Upper lobe of left lung (tissue), 6 donors: Measurements from ENCODE around the gene KCNMA1. TPM values are rescaled to one million over a fixed set of nuclear protein-coding genes. Genes with fewer than 3 reads are reported as not detected.

Experiments
- ATAC-seq, 2 donors: fragments of 200-7000 bp; cut with Tn5 transposase; one replicate each; pipeline ENCODE4 v1.9.1; 2022; ENCODE audit warnings: mild to moderate bottlenecking in 2 of 2, moderate library complexity in 2 of 2; ENCODE audit not compliant: low FRiP score in 2 of 2
- DNase-seq, 2 donors: peaks; one replicate each; pipeline ENCODE4 v3.0.0-alpha.2; 2019 to 2020
- H3K27ac ChIP-seq, 4 donors: fragments of 200-600 bp; sonication (generic); one replicate each; pipeline ENCODE4 v1.5.1; 2016 to 2019
- H3K27me3 ChIP-seq, 4 donors: fragments of 200-600 bp; sonication (generic); one replicate each; pipeline ENCODE4 v1.5.1; 2017 to 2019
- H3K36me3 ChIP-seq, 4 donors: fragments of 200-600 bp; sonication (generic); one replicate each; pipeline ENCODE4 v1.5.1; 2016 to 2019
- H3K4me1 ChIP-seq, 4 donors: fragments of 200-600 bp; sonication (generic); one replicate each; pipeline ENCODE4 v1.5.1; 2018 to 2019
- H3K4me3 ChIP-seq, 4 donors: fragments of 200-600 bp; sonication (generic); one replicate each; pipeline ENCODE4 v1.5.1; 2017 to 2019; ENCODE audit warnings: mild to moderate bottlenecking in 2 of 4, moderate library complexity in 1 of 4
- H3K9me3 ChIP-seq, 4 donors: fragments of 200-600 bp; sonication (generic); one replicate each; pipeline ENCODE4 v1.5.1; 2018 to 2019
- EP300 ChIP-seq, 4 donors: sonication (generic); formaldehyde crosslinking; IDR thresholded peaks; one replicate each; pipeline ENCODE4 v1.5.1; 2017; ENCODE audit warnings: antibody characterized with exemption in 4 of 4, control low read depth in 2 of 4
- POLR2A ChIP-seq, 4 donors: fragments of 450-650 bp; IDR thresholded peaks; one replicate each; pipeline ENCODE4 v1.5.1; 2016 to 2017; ENCODE audit warnings: antibody characterized with exemption in 4 of 4, mild to moderate bottlenecking in 2 of 4
- POLR2AphosphoS5 ChIP-seq, 2 donors: sonication (generic); formaldehyde crosslinking; IDR thresholded peaks; one replicate each; pipeline ENCODE4 v1.5.1; 2017; ENCODE audit warnings: antibody characterized with exemption in 2 of 2
- WGBS, 2 donors: methylation state at CpG; one replicate each; pipeline ENCODE4 v1.1.5; 2017 to 2018; 5-methylcytosine and 5-hydroxymethylcytosine counted together
- total RNA-seq, 6 donors: library from RNA; depleted of rRNA in 4 of 6; stranded (reverse); fragments of >200 nt in 4 of 6; gene quantifications; one replicate each; pipeline versions ENCODE4 v1.1.0 to v1.2.1, GENCODE V29; 2016 to 2021
- TF ChIP-seq, protein P1 (sequence below), 6 experiments: fragments of 450-650 bp in 4 of 6; fragments of 200-600 bp in 2 of 6; sonication (generic) in 2 of 6; IDR thresholded peaks; one replicate each; pipeline ENCODE4 v1.5.1; 2016 to 2019; ENCODE audit warnings: antibody characterized with exemption in 6 of 6
- donor health status: DM: no; HTN: no; CAD: no; lungs with moderate emphysema.
- donor health status: DM: no; HTN: yes; CAD: no; lungs with severe emphysema.

KCNMA1 gene
- total RNA-seq, 6 donors from 2014 or later, result 5.8 to 107 (median 22.0) TPM

DNA sequence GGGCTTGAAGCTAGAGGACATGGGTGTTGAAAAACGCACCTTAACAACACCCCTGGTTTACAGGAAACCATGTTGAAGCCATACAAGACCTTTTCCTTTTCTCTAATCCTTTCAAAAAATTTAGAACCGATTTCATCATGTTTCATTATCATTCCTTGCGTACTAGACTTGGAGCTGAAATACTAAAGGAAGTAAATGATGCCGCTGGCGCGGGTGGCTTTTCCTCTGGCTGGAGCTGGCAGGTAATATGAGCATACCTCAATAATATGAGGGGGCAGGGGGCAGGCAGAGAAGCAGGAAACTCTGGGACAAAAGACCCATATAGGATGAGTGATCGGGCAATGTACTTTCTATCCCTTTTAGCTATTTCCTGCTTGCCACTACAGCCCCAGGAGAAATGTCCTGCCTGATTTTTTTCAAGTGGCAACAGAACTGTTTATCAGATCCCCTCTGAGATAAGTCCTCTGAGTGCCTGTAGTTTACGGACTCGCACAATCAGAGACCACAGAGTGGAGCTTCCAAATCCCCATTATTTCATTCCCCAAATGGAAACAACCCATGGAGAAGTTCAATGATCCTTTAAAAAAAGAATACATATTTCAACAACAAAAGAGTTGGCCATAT is 450.1 kb downstream of the KCNMA1 start:
- no peaks in the 10 kb centered on the region for H3K9me3 ChIP-seq
- no peaks in the 10 kb centered on the region for H3K36me3 ChIP-seq
- TF ChIP-seq POLR2AphosphoS5 (IDR thresholded peaks at IDR 0.05) (no peak), EP300 (IDR thresholded peaks at IDR 0.05) (no peak), POLR2A (IDR thresholded peaks at IDR 0.05) (no peak)
- TF ChIP-seq, protein P1, sequence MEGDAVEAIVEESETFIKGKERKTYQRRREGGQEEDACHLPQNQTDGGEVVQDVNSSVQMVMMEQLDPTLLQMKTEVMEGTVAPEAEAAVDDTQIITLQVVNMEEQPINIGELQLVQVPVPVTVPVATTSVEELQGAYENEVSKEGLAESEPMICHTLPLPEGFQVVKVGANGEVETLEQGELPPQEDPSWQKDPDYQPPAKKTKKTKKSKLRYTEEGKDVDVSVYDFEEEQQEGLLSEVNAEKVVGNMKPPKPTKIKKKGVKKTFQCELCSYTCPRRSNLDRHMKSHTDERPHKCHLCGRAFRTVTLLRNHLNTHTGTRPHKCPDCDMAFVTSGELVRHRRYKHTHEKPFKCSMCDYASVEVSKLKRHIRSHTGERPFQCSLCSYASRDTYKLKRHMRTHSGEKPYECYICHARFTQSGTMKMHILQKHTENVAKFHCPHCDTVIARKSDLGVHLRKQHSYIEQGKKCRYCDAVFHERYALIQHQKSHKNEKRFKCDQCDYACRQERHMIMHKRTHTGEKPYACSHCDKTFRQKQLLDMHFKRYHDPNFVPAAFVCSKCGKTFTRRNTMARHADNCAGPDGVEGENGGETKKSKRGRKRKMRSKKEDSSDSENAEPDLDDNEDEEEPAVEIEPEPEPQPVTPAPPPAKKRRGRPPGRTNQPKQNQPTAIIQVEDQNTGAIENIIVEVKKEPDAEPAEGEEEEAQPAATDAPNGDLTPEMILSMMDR (IDR thresholded peaks at IDR 0.05), result no peak
- H3K27me3 ChIP-seq, result no peaks in the 10 kb centered on the region
- DNase-seq (no peak), ATAC-seq (no peak)
- no peak overlapping the region for H3K27ac ChIP-seq
- no peak overlapping the region for H3K4me3 ChIP-seq
- 48 to 58% methylated on average over 9 of the region's 9 CpGs for WGBS, 2 donors
- peaks cover 0 to 5% (median 2%) of the 10 kb centered on the region in 4 donors for H3K4me1 ChIP-seq

DNA sequence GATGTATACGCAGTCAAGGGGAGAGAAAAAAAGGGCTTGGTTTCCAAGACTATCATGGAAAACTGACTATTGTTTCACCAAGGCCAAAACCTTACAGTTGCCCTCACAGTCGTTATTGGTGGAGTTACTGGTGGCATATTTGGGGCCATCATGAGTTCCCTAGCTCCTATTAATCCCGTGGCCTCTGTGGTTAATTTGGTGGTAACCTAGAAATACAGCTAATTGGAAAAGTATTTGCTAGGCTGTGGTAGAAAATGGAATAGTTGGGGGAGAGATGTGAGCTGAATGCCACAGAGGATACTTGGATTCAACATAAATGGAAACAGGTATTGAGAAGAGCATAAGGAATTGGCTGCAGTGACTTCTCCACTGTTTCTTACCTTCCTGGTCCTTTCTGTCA is 450.7 kb downstream of the KCNMA1 start:
- Histone ChIP-seq H3K27me3 (no peaks in the 10 kb centered on the region), H3K36me3 (no peaks in the 10 kb centered on the region), H3K27ac (no peak overlapping the region), H3K4me3 (no peak overlapping the region), H3K4me1 (peaks cover 0 to 5% (median 2%) of the 10 kb centered on the region in 4 donors), H3K9me3 (no peaks in the 10 kb centered on the region)
- TF ChIP-seq POLR2AphosphoS5 (IDR thresholded peaks at IDR 0.05) (no peak), EP300 (IDR thresholded peaks at IDR 0.05) (no peak), POLR2A (IDR thresholded peaks at IDR 0.05) (no peak)
- TF ChIP-seq, protein P1 (IDR thresholded peaks at IDR 0.05), result no peak
- WGBS, 2 donors, result 70 to 88% methylated on average over 3 of the region's 3 CpGs
- no peak for DNase-seq
- no peak for ATAC-seq

DNA sequence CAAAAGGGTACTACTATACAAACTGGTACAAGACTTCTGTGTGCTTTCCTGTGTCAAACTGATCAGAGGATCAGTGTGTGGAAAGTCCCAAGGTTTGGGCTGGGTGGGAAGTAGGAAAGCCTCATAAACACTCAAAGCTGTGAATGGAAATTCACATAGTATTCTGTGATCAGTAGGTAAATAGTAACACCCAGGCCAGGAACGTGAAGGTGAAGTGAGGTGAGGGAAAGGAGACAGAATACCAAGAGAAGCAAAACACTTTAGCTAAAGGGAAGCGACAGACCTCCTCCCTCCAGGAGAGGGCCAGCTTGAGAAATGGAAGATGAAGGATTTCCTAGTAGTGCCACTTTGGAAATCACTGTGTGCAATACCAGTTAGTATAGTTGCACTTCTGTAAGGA is 451.9 kb downstream of the KCNMA1 start:
- peaks cover 0 to 5% (median 2%) of the 10 kb centered on the region in 4 donors for H3K4me1 ChIP-seq
- H3K9me3 ChIP-seq, result no peaks in the 10 kb centered on the region
- 50 to 56% methylated on average over 2 of the region's 2 CpGs for WGBS, 2 donors
- peak overlapping the region in 1 of 4 donors; percentile 49 for H3K27ac ChIP-seq
- no peaks in the 10 kb centered on the region for H3K36me3 ChIP-seq
- peak in 1 of 2 donors; percentile 48 for ATAC-seq
- H3K27me3 ChIP-seq, result no peaks in the 10 kb centered on the region
- TF ChIP-seq POLR2AphosphoS5 (IDR thresholded peaks at IDR 0.05) (peak in 1 of 2 donors; percentile 45), EP300 (IDR thresholded peaks at IDR 0.05) (peak in 1 of 4 donors; percentile 61), POLR2A (IDR thresholded peaks at IDR 0.05) (no peak)
- TF ChIP-seq, protein P1 (IDR thresholded peaks at IDR 0.05), result peak in 3 of 6 experiments; percentile 7 to 20 (median 15)
- no peak overlapping the region for H3K4me3 ChIP-seq
- peak in 1 of 2 donors; percentile 60 for DNase-seq

DNA sequence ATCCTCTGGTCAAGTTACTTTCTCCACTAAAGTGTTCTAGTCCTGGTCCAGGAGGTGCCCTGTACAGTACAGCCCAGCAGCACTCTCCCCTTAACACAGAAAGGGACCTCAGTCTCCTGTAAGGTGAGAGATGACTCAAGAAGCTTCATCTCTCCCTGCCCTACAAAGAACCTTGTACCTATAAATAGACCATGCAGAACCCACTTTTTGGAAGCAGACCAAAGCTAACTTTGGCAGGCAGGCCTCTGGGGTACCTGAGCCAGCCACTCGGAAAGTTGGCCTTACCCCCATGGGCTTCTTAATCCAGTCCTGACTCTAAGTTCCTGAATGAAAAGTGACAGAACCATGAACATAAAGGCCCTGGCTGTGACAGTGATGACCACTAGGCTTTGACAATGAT is 454.8 kb downstream of the KCNMA1 start:
- peaks cover 0 to 5% (median 2%) of the 10 kb centered on the region in 4 donors for H3K4me1 ChIP-seq
- no peaks in the 10 kb centered on the region for H3K9me3 ChIP-seq
- no peak overlapping the region for H3K27ac ChIP-seq
- no peaks in the 10 kb centered on the region for H3K36me3 ChIP-seq
- WGBS, 2 donors, result 29% methylated on average over 1 of the region's 1 CpG; no CpG with 5 or more reads in 1 of the 2 donors
- ATAC-seq, result no peak
- H3K4me3 ChIP-seq, result no peak overlapping the region
- TF ChIP-seq EP300 (IDR thresholded peaks at IDR 0.05), result no peak
- TF ChIP-seq POLR2AphosphoS5 (IDR thresholded peaks at IDR 0.05), result no peak
- no peak for TF ChIP-seq POLR2A (IDR thresholded peaks at IDR 0.05)
- TF ChIP-seq, protein P1 (IDR thresholded peaks at IDR 0.05), result no peak
- DNase-seq, result no peak
- no peaks in the 10 kb centered on the region for H3K27me3 ChIP-seq

DNA sequence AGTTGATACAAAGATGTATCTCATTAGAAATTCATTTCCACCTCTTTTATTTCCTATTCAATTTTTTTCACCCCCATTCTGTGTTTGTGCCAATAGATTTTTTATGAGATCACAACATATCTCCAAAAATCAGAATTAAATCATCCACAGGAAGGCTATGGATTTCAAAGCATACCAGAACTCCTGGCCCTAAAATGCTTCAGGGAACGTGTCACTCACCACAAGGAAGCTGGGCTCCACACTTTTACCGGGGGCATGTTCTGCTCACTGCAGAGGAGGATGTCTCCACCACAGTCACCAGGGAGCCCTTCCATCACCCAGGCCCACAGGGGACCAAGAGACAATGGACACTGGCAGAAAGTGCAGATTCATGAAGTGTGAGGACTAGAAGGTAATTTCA is 456.8 kb downstream of the KCNMA1 start:
- ATAC-seq, result no peak
- Histone ChIP-seq H3K27me3 (no peaks in the 10 kb centered on the region), H3K36me3 (no peaks in the 10 kb centered on the region), H3K4me1 (peaks cover 0 to 5% (median 0%) of the 10 kb centered on the region in 4 donors), H3K27ac (no peak overlapping the region), H3K4me3 (no peak overlapping the region), H3K9me3 (no peaks in the 10 kb centered on the region)
- DNase-seq, result no peak
- WGBS, 2 donors, result 67 to 70% methylated on average over 2 of the region's 2 CpGs
- no peak for TF ChIP-seq POLR2AphosphoS5 (IDR thresholded peaks at IDR 0.05)
- TF ChIP-seq EP300 (IDR thresholded peaks at IDR 0.05), result no peak
- no peak for TF ChIP-seq POLR2A (IDR thresholded peaks at IDR 0.05)
- TF ChIP-seq, protein P1 (IDR thresholded peaks at IDR 0.05), result no peak
